Cardiac muscle cell (in vitro differentiated cells and primary cell): ENCODE data around the gene KIAA1586. TPM values are rescaled to one million over a fixed set of nuclear protein-coding genes. Genes with fewer than 3 reads are reported as not detected.
"Not testable (repeated sequence)": the region's sequence is repeated elsewhere in the genome, so short reads cannot be mapped to it uniquely, and the experiment has no call there.

Source experiments
- DNase-seq, 2 donors: peaks; one replicate each; pipeline versions ENCODE4 v3.0.0 to v3.0.0-alpha.2; 2010 to 2017; ENCODE audit warnings: low read depth in 1 of 2, low spot score in 1 of 2
- H3K27ac ChIP-seq: fragments of 200-600 bp; sonication (generic); 2 replicates; pipeline ENCODE4 v1.5.1; 2016
- H3K27me3 ChIP-seq: fragments of 200-600 bp; sonication (generic); 2 replicates; pipeline ENCODE4 v1.6.0; 2016; ENCODE audit warnings: control low read depth
- H3K36me3 ChIP-seq: fragments of 200-600 bp; sonication (generic); 2 replicates; pipeline ENCODE4 v1.5.1; 2016; ENCODE audit warnings: control low read depth
- H3K4me1 ChIP-seq: fragments of 200-600 bp; sonication (generic); 2 replicates; pipeline ENCODE4 v1.8.1; 2017; ENCODE audit warnings: low read depth, mild to moderate bottlenecking, mixed run types
- H3K4me3 ChIP-seq: fragments of 200-600 bp; sonication (generic); 2 replicates; pipeline ENCODE4 v1.5.1; 2016; ENCODE audit warnings: mild to moderate bottlenecking
- H3K9me3 ChIP-seq: fragments of 200-600 bp; sonication (generic); 2 replicates; pipeline ENCODE4 v1.5.1; 2017; ENCODE audit warnings: low read depth, mild to moderate bottlenecking, control low read depth
- CTCF ChIP-seq: IDR thresholded peaks from 2 replicates; pipeline ENCODE4 v1.5.1; 2012; ENCODE audit warnings: low read depth, mild to moderate bottlenecking, low read length
- polyA plus RNA-seq: library from polyadenylated mRNA; unstranded; fragments of >200 nt; fragmentation: Nextera tagmentation; extraction: Ambion mirVana; gene quantifications from 2 replicates; pipeline ENCODE4 v1.2.1, GENCODE V29; 2016
- total RNA-seq: library from RNA; depleted of rRNA; stranded (reverse); fragments of >200 nt; gene quantifications from 2 replicates; pipeline ENCODE4 v1.2.3, GENCODE V29; 2016

Gene KIAA1586
- total and polyA plus RNA-seq, 2 experiments from 2014 or later: 15.9 to 16.6 TPM

- Histone ChIP-seq H3K27ac (no peak overlapping the region), H3K27me3 (no peaks in the 10 kb centered on the region), H3K9me3 (no peaks in the 10 kb centered on the region), H3K4me1 (peaks cover 23% of the 10 kb centered on the region), H3K36me3 (peaks cover 7% of the 10 kb centered on the region), H3K4me3 (no peak overlapping the region)
- TF ChIP-seq CTCF: no peak
- DNase-seq: no peak
Observed at GRCh38 chr6:57087916-57088315, 41.4 kb downstream of the KIAA1586 start.

- H3K4me3 ChIP-seq: peak overlapping the region; percentile 4
- peak overlapping the region; percentile 65 for H3K27ac ChIP-seq
- no peaks in the 10 kb centered on the region for H3K27me3 ChIP-seq
- peaks cover 29% of the 10 kb centered on the region for H3K4me1 ChIP-seq
- DNase-seq: peak in 1 of 2 donors; percentile 1
- H3K36me3 ChIP-seq: peaks cover 7% of the 10 kb centered on the region
- no peak for TF ChIP-seq CTCF
- no peaks in the 10 kb centered on the region for H3K9me3 ChIP-seq
Observed at GRCh38 chr6:57089265-57089664, 42.8 kb downstream of the KIAA1586 start.

GRCh38 chr6:57089687-57090457 is 43.4 kb downstream of the KIAA1586 start, which contains the start of gene ZNF451:
TSS of gene ZNF451 (plus strand) at chr6:57090188. CDS start at chr6:57090254, 66 bp downstream.
- H3K9me3 ChIP-seq: no peaks in the 10 kb centered on the region
- H3K4me3 ChIP-seq: peak within 1 kb of the TSS; percentile 58
- H3K27me3 ChIP-seq: no peaks in the 10 kb centered on the region
- DNase-seq: peak; percentile 98
- peak within 1 kb of the TSS; percentile 93 for H3K27ac ChIP-seq
- peaks cover 29% of the 10 kb centered on the region for H3K4me1 ChIP-seq
- peaks cover 7% of the 10 kb centered on the region for H3K36me3 ChIP-seq
- no peak for TF ChIP-seq CTCF

GRCh38 chr6:57090458-57091067 is 44.1 kb downstream of the KIAA1586 start:
- DNase-seq, H3K9me3 ChIP-seq, H3K36me3 ChIP-seq, H3K27me3 ChIP-seq, H3K27ac ChIP-seq: not testable (repeated sequence)
- Histone ChIP-seq H3K4me3 (peak overlapping the region; percentile 58), H3K4me1 (peaks cover 29% of the 10 kb centered on the region)

GRCh38 chr6:57091375-57091774 is 44.9 kb downstream of the KIAA1586 start:
- not testable (repeated sequence) for H3K36me3 ChIP-seq, H3K9me3 ChIP-seq, H3K27me3 ChIP-seq, DNase-seq
- H3K4me3 ChIP-seq: peak overlapping the region; percentile 2
- peak overlapping the region; percentile 35 for H3K27ac ChIP-seq
- peaks cover 29% of the 10 kb centered on the region for H3K4me1 ChIP-seq

- TF ChIP-seq CTCF: no peak
- Histone ChIP-seq H3K4me1 (peaks cover 22% of the 10 kb centered on the region), H3K36me3 (peaks cover 14% of the 10 kb centered on the region), H3K9me3 (no peaks in the 10 kb centered on the region), H3K4me3 (no peak overlapping the region), H3K27me3 (no peaks in the 10 kb centered on the region), H3K27ac (no peak overlapping the region)
- no peak for DNase-seq
Observed at GRCh38 chr6:57094689-57095088, 48.2 kb downstream of the KIAA1586 start.
